Peyer's patch (tissue), 4 donors: ENCODE results near the gene LFNG. TPM values are rescaled to one million over a fixed set of nuclear protein-coding genes. Genes with fewer than 3 reads are reported as not detected.
"Not testable (repeated sequence)": the region's sequence is repeated elsewhere in the genome, so short reads cannot be mapped to it uniquely, and the experiment has no call there.

Experiments
- DNase-seq, 3 donors: peaks; one replicate each; pipeline ENCODE4 v3.0.0-alpha.2; 2017 to 2019
- H3K27ac ChIP-seq, 4 donors: fragments of 200-600 bp; sonication (generic); one replicate each; pipeline ENCODE4 v1.5.1; 2016 to 2019
- H3K27me3 ChIP-seq, 2 donors: fragments of 200-600 bp; sonication (generic); one replicate each; pipeline ENCODE4 v1.5.1; 2019
- H3K36me3 ChIP-seq, 3 donors: fragments of 200-600 bp; sonication (generic); one replicate each; pipeline ENCODE4 v1.5.1; 2016 to 2019
- H3K4me1 ChIP-seq, 4 donors: fragments of 200-600 bp; sonication (generic); one replicate each; pipeline ENCODE4 v1.5.1; 2016 to 2019
- H3K4me3 ChIP-seq, 4 donors: fragments of 200-600 bp; sonication (generic); 1 replicate in 3 of 4; 2 replicates in 1 of 4; pipeline ENCODE4 v1.5.1; 2016 to 2019; ENCODE audit warnings: mild to moderate bottlenecking in 1 of 4
- H3K9me3 ChIP-seq, 4 donors: fragments of 200-600 bp; sonication (generic); one replicate each; pipeline ENCODE4 v1.5.1; 2016 to 2019; ENCODE audit warnings: mild to moderate bottlenecking in 1 of 4
- POLR2A ChIP-seq, 2 donors: fragments of 450-650 bp; IDR thresholded peaks; one replicate each; pipeline ENCODE4 v1.5.1; 2017; ENCODE audit warnings: antibody characterized with exemption in 2 of 2, mild to moderate bottlenecking in 2 of 2, moderate library complexity in 2 of 2
- total RNA-seq, 4 donors: library from RNA; depleted of rRNA; stranded (reverse); fragments of >200 nt; gene quantifications; one replicate each; pipeline ENCODE4 v1.1.0, GENCODE V29; 2016
- TF ChIP-seq, protein P1 (sequence below), 6 experiments: fragments of 450-650 bp in 4 of 6; fragments of 200-600 bp in 2 of 6; sonication (generic) in 1 of 6; IDR thresholded peaks; one replicate each; pipeline ENCODE4 v1.5.1; 2017 to 2019; ENCODE audit warnings: antibody characterized with exemption in 6 of 6, mild to moderate bottlenecking in 3 of 6, moderate library complexity in 1 of 6

The LFNG gene
- total RNA-seq, 4 donors from 2014 or later, result 22.3 to 104 (median 41.7) TPM

- Histone ChIP-seq H3K4me3 (no peak overlapping the region), H3K9me3 (no peaks in the 10 kb centered on the region), H3K27ac (peak overlapping the region; percentile 81 to 99 (median 93)), H3K4me1 (peaks cover 12 to 82% (median 60%) of the 10 kb centered on the region in 4 donors), H3K27me3 (no peaks in the 10 kb centered on the region), H3K36me3 (peaks cover 0 to 32% (median 0%) of the 10 kb centered on the region in 3 donors)
- DNase-seq, result no peak
- TF ChIP-seq, protein P1, sequence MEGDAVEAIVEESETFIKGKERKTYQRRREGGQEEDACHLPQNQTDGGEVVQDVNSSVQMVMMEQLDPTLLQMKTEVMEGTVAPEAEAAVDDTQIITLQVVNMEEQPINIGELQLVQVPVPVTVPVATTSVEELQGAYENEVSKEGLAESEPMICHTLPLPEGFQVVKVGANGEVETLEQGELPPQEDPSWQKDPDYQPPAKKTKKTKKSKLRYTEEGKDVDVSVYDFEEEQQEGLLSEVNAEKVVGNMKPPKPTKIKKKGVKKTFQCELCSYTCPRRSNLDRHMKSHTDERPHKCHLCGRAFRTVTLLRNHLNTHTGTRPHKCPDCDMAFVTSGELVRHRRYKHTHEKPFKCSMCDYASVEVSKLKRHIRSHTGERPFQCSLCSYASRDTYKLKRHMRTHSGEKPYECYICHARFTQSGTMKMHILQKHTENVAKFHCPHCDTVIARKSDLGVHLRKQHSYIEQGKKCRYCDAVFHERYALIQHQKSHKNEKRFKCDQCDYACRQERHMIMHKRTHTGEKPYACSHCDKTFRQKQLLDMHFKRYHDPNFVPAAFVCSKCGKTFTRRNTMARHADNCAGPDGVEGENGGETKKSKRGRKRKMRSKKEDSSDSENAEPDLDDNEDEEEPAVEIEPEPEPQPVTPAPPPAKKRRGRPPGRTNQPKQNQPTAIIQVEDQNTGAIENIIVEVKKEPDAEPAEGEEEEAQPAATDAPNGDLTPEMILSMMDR (IDR thresholded peaks at IDR 0.05), result no peak
- no peak for TF ChIP-seq POLR2A (IDR thresholded peaks at IDR 0.05)
Observed at GRCh38 chr7:2528481-2529095, 9.0 kb downstream of the LFNG start.

GRCh38 chr7:2529161-2530070, 9.8 kb downstream of the LFNG start:
- DNase-seq, result peak; percentile 73 to 93 (median 91)
- peak overlapping the region in 1 of 4 donors; percentile 26 for H3K4me3 ChIP-seq
- H3K9me3 ChIP-seq, result no peaks in the 10 kb centered on the region
- TF ChIP-seq POLR2A (IDR thresholded peaks at IDR 0.05), result peak in 1 of 2 donors; percentile 34
- TF ChIP-seq, protein P1 (IDR thresholded peaks at IDR 0.05), result no peak
- H3K4me1 ChIP-seq, result peaks cover 12 to 74% (median 52%) of the 10 kb centered on the region in 4 donors
- H3K27me3 ChIP-seq, result no peaks in the 10 kb centered on the region
- peaks cover 0 to 32% (median 0%) of the 10 kb centered on the region in 3 donors for H3K36me3 ChIP-seq
- H3K27ac ChIP-seq, result peak overlapping the region; percentile 81 to 99 (median 93)

DNA sequence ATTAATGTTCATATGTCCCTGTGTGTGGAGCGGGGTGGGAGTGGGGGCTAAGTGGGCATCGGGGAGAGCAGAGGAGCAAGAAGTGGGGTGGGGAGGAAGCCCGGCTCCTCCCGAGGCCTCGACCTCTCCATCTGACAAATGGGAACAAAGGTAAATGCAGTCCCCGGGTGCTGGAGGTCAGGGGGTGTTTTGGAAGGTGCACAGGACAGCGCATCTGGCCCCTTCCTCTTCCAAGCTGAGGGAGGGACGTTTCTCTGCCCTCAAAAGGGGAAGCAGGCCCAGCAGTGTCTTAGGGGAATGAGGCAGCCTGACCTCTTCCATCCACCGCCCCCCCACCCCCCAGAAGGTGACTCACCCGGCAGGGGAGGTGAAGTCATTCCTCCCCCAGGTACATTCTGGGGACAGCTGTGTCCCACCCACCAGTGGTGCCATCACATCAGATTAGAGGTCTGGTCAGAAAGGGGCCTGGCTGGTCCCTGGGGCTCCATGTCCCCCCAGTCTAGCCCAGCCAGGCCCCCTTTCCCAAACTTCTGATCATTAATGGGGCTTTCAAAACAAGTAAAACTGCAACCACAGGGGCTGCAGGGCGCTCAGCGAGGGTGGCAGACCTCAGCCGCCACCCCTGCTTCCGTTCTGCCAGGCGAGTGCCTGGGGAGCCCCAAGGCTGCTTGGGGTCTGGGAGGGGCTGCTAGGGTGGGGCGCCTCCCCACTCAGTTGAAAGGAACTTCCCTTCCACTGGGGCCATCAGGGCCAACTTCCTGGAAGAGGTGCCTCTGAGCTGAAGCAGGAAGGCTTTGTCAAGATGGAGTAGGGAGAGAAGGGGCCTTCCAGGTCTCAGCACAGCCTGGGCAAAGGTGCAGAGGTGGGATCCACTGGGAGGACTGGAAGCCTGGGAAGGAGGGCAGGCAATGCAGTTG, 10.8 kb downstream of the LFNG start:
- peak in 2 of 3 donors; percentile 77 to 85 for DNase-seq
- peaks cover 10 to 65% (median 48%) of the 10 kb centered on the region in 4 donors for H3K4me1 ChIP-seq
- peak overlapping the region in 1 of 4 donors; percentile 26 for H3K4me3 ChIP-seq
- no peaks in the 10 kb centered on the region for H3K9me3 ChIP-seq
- H3K27me3 ChIP-seq, result no peaks in the 10 kb centered on the region
- peaks cover 0 to 27% (median 0%) of the 10 kb centered on the region in 3 donors for H3K36me3 ChIP-seq
- H3K27ac ChIP-seq, result peak overlapping the region; percentile 81 to 99 (median 93)
- TF ChIP-seq, protein P1 (IDR thresholded peaks at IDR 0.05), result no peak
- TF ChIP-seq POLR2A (IDR thresholded peaks at IDR 0.05), result no peak

- peaks cover 9 to 57% (median 45%) of the 10 kb centered on the region in 4 donors for H3K4me1 ChIP-seq
- H3K9me3 ChIP-seq, DNase-seq: not testable (repeated sequence)
Observed at GRCh38 chr7:2530994-2531795, 11.6 kb downstream of the LFNG start.

DNA sequence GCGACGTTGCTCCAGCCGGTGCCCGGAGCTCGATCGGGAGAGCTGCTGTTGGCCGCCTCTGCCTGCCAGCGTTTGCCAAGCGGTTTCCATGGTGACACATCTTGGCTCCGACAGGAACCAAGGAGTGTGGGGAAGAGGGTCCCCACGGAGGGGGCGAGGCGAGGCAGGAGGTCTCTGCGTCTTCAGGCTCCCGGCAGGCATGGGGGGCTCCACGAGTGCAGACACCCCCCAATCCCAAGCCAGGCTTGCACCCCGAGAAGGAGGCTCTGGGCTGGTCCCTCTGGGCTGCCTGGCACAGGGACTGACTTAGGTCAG, 12.2 kb downstream of the LFNG start:
- peaks cover 0 to 13% (median 0%) of the 10 kb centered on the region in 3 donors for H3K36me3 ChIP-seq
- not testable (repeated sequence) for H3K27me3 ChIP-seq, H3K4me3 ChIP-seq, H3K9me3 ChIP-seq
- H3K27ac ChIP-seq, result peak overlapping the region in 2 of 4 donors; percentile 49 to 81
- H3K4me1 ChIP-seq, result peaks cover 9 to 52% (median 44%) of the 10 kb centered on the region in 4 donors
- DNase-seq, result peak in 1 of 3 donors; percentile 44

More at GRCh38 chr7:2530994-2531795, 11.6 kb downstream of the LFNG start:
- Histone ChIP-seq H3K27ac (peak overlapping the region; percentile 81 to 99 (median 93)), H3K36me3 (peaks cover 0 to 18% (median 0%) of the 10 kb centered on the region in 3 donors)
- H3K4me3 ChIP-seq, H3K27me3 ChIP-seq: not testable (repeated sequence)

- H3K9me3 ChIP-seq, H3K4me3 ChIP-seq, H3K27me3 ChIP-seq, H3K36me3 ChIP-seq: not testable (repeated sequence)
- Histone ChIP-seq H3K4me1 (peaks cover 9 to 47% (median 40%) of the 10 kb centered on the region in 4 donors), H3K27ac (peak overlapping the region in 2 of 4 donors; percentile 49 to 81)
- DNase-seq, result peak in 2 of 3 donors; percentile 69 to 71
Observed at GRCh38 chr7:2532199-2532772, 12.7 kb downstream of the LFNG start.

GRCh38 chr7:2532816-2533215, 13.2 kb downstream of the LFNG start:
- not testable (repeated sequence) for H3K36me3 ChIP-seq, H3K4me3 ChIP-seq, DNase-seq, H3K9me3 ChIP-seq, H3K27ac ChIP-seq, H3K27me3 ChIP-seq
- peaks cover 6 to 42% (median 34%) of the 10 kb centered on the region in 4 donors for H3K4me1 ChIP-seq

GRCh38 chr7:2533566-2533965, 14.0 kb downstream of the LFNG start:
- Histone ChIP-seq H3K4me1 (peaks cover 6 to 34% (median 27%) of the 10 kb centered on the region in 4 donors), H3K36me3 (peaks cover 0 to 13% (median 0%) of the 10 kb centered on the region in 3 donors)
- H3K27ac ChIP-seq, H3K27me3 ChIP-seq, H3K9me3 ChIP-seq, DNase-seq, H3K4me3 ChIP-seq: not testable (repeated sequence)

DNA sequence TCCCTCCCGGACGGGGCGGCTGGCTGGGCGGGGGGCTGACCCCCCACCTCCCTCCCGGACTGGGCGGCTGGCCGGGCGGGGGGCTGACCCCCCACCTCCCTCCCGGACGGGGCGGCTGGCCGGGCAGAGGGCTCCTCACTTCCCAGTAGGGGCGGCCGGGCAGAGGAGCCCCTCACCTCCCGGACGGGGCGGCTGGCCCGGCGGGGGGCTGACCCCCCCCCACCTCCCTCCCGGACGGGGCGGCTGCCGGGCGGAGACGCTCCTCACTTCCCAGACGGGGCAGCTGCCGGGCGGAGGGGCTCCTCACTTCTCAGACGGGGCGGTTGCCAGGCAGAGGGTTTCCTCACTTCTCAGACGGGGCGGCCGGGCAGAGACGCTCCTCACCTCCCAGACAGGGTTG, 14.6 kb downstream of the LFNG start:
- H3K9me3 ChIP-seq, H3K4me3 ChIP-seq: not testable (repeated sequence)
- H3K36me3 ChIP-seq, result peaks cover 0 to 15% (median 0%) of the 10 kb centered on the region in 3 donors

More for the DNA sequence above, 14.6 kb downstream of the LFNG start:
- H3K4me1 ChIP-seq, result peaks cover 6 to 28% (median 21%) of the 10 kb centered on the region in 4 donors
- not testable (repeated sequence) for H3K27me3 ChIP-seq, DNase-seq, H3K27ac ChIP-seq
